ENCODE results near the gene MEGF8. TPM values are rescaled to one million over a fixed set of nuclear protein-coding genes. Genes with fewer than 3 reads are reported as not detected.

The MEGF8 gene
- total RNA-seq, 1 donor from 2014 or later, result 49.5 TPM

DNA sequence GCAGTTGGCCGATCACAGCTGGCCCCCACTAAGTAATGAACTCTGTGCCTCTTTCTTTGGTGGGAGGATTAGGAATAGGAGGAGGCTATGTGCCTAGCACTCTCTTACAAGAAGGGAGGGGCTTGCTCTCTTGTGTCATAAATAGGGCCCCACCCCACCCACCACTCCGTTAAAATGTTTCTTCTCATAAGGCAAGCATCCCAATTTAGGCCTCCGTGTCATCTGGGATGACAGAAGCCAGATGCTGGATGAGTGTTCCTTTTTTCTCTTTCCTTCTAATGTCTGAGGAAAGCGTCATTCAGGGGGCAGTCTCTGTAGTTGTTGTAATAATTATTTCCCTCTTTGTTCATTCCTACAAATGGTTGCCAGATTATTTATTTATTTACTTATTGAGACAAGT lies 101.9 kb downstream of the MEGF8 start, which contains the start of gene LIPE:
TSS of gene LIPE (minus strand) at position 76 of the 400 bp plus-strand sequence. CDS start 239 bp downstream, outside the sequence.
- no peak for DNase-seq (ENCODE audit: low spot score)
- peaks cover 7% of the 10 kb centered on the region for H3K4me1 Mint-ChIP-seq (ENCODE audit: low read depth)
- H3K27ac Mint-ChIP-seq (ENCODE audit: unreplicated experiment), result no peak within 1 kb of the TSS
- no peaks in the 10 kb centered on the region for H3K27me3 Mint-ChIP-seq (ENCODE audit: low read depth)
- no peak for TF ChIP-seq CTCF (IDR thresholded peaks at IDR 0.05)
- H3K9me3 Mint-ChIP-seq (ENCODE audit: low read depth), result no peaks in the 10 kb centered on the region
- H3K4me3 Mint-ChIP-seq (ENCODE audit: unreplicated experiment), result no peak within 1 kb of the TSS
- H3K36me3 Mint-ChIP-seq (ENCODE audit: low read depth), result no peaks in the 10 kb centered on the region

Small RNAs within 50 kb of the gene (microRNA-seq; reads per million reads assigned to microRNA genes)
- gene MIR8077 (ENCODE audit: borderline number of aligned reads), result not detected

Other genes starting within 250 kb of the MEGF8 start
- 11.2 to 13.0 TPM (median 12.4 TPM) in 3 replicates for gene ZNF574, start 249.5 kb upstream of the MEGF8 start, total RNA-seq
- gene POU2F2, start 193.2 kb upstream of the MEGF8 start, total RNA-seq, result 0.58 to 1.5 TPM (median 0.62 TPM) in 3 replicates
- 15.5 to 19.9 TPM (median 18.7 TPM) in 3 replicates for gene DEDD2, start 108.0 kb upstream of the MEGF8 start, total RNA-seq
- 14.9 to 17.2 TPM (median 16.6 TPM) in 3 replicates for gene ZNF526, start 105.3 kb upstream of the MEGF8 start, total RNA-seq
- gene GSK3A, start 83.0 kb upstream of the MEGF8 start, total RNA-seq, result 38.9 to 43.6 TPM (median 42.0 TPM) in 3 replicates
- gene ERF, start 70.5 kb upstream of the MEGF8 start, total RNA-seq, result 64.5 to 74.6 TPM (median 71.7 TPM) in 3 replicates
- 83.6 to 101 TPM (median 86.3 TPM) in 3 replicates for gene CIC, start 56.4 kb upstream of the MEGF8 start, total RNA-seq
- 0.24 to 1.7 TPM (median 0.82 TPM) in 3 replicates for gene PRR19, start 23.5 kb upstream of the MEGF8 start, total RNA-seq
- 15.2 to 32.9 TPM (median 31.1 TPM) in 3 replicates for gene PAFAH1B3, start 23.0 kb upstream of the MEGF8 start, total RNA-seq
- gene TMEM145, start 12.3 kb upstream of the MEGF8 start, total RNA-seq, result 0.32 to 0.36 TPM in 2 of 3 replicates, not detected in the other
- 0.89 TPM in 1 of 3 replicates, not detected in the others for gene CNFN, start 64.7 kb downstream of the MEGF8 start, total RNA-seq
- gene LIPE, start 101.8 kb downstream of the MEGF8 start, total RNA-seq, result 3.6 to 3.9 TPM (median 3.8 TPM) in 3 replicates
- not detected in 3 replicates for gene CXCL17, start 117.3 kb downstream of the MEGF8 start, total RNA-seq
- not detected in 3 replicates for gene CEACAM1, start 202.8 kb downstream of the MEGF8 start, total RNA-seq

All from chondrocyte (in vitro differentiated cells).